NCI-H2029 (cell line): ENCODE measurements around the gene SGCD.

ENCODE experiments used
- DNase-seq: peaks from one replicate; lab custom pipeline; 2025; lab: John Stamatoyannopoulos, UW

SGCD gene

GRCh38 chr5:156778139-156778706, 451.3 kb downstream of the SGCD start:
- no peak for DNase-seq

- DNase-seq, result no peak
Observed at GRCh38 chr5:156778752-156779151, 451.8 kb downstream of the SGCD start.

- no peak for DNase-seq
Observed at GRCh38 chr5:156779436-156779835, 452.5 kb downstream of the SGCD start.

GRCh38 chr5:156783092-156783491, 456.1 kb downstream of the SGCD start:
- no peak for DNase-seq

- no peak for DNase-seq
Observed at GRCh38 chr5:156794687-156795086, 467.7 kb downstream of the SGCD start.

- no peak for DNase-seq
Observed at GRCh38 chr5:156798201-156798600, 471.2 kb downstream of the SGCD start.

GRCh38 chr5:156799171-156799570, 472.2 kb downstream of the SGCD start:
- DNase-seq, result no peak

- DNase-seq, result no peak
Observed at GRCh38 chr5:156800929-156801328, 474.0 kb downstream of the SGCD start.

- no peak for DNase-seq
Observed at GRCh38 chr5:156802501-156802900, 475.5 kb downstream of the SGCD start.

- no peak for DNase-seq
Observed at GRCh38 chr5:156803404-156803803, 476.4 kb downstream of the SGCD start.

- DNase-seq, result no peak
Observed at GRCh38 chr5:156812959-156813358, 486.0 kb downstream of the SGCD start.

GRCh38 chr5:156815988-156816599, 489.1 kb downstream of the SGCD start:
- DNase-seq, result no peak
